Heart right ventricle (tissue), 16 donors: Measurements from ENCODE around the gene PRSS16. TPM values are rescaled to one million over a fixed set of nuclear protein-coding genes. Genes with fewer than 3 reads are reported as not detected.

Source experiments
- ATAC-seq, 8 donors: fragments of 200-7000 bp; cut with Tn5 transposase; one replicate each; pipeline ENCODE4 v1.9.1; 2020; ENCODE audit warnings: mild to moderate bottlenecking in 8 of 8, moderate library complexity in 8 of 8, moderate number of reproducible peaks in 1 of 8
- DNase-seq, 2 donors: peaks; one replicate each; pipeline ENCODE4 v3.0.0-alpha.2; 2020
- H3K27ac ChIP-seq, 10 donors: fragments of 200-600 bp; sonication (generic) in 2 of 10; one replicate each; pipeline versions ENCODE4 v1.5.0 to v1.8.0; 2020 to 2022; ENCODE audit warnings: mild to moderate bottlenecking in 3 of 10
- H3K27me3 ChIP-seq, 7 donors: fragments of 200-600 bp; one replicate each; pipeline ENCODE4 v1.8.0; 2021 to 2022; ENCODE audit warnings: mild to moderate bottlenecking in 2 of 7
- H3K36me3 ChIP-seq, 9 donors: fragments of 200-600 bp; sonication (generic) in 1 of 9; one replicate each; pipeline versions ENCODE4 v1.5.0 to v1.8.0; 2020 to 2022; ENCODE audit warnings: mild to moderate bottlenecking in 2 of 9
- H3K4me1 ChIP-seq, 9 donors: fragments of 200-600 bp; sonication (generic) in 1 of 9; one replicate each; pipeline versions ENCODE4 v1.5.0 to v1.8.0; 2020 to 2022; ENCODE audit warnings: mild to moderate bottlenecking in 4 of 9
- H3K4me3 ChIP-seq, 10 donors: fragments of 200-600 bp; sonication (generic) in 2 of 10; one replicate each; pipeline versions ENCODE4 v1.5.0 to v1.8.0; 2020 to 2022; ENCODE audit warnings: mild to moderate bottlenecking in 7 of 10, moderate library complexity in 2 of 10
- H3K9me3 ChIP-seq, 11 donors: fragments of 200-600 bp in 10 of 11; sonication (generic) in 2 of 11; one replicate each; pipeline versions ENCODE4 v1.5.0 to v1.8.0; 2013 to 2022; ENCODE audit warnings: mild to moderate bottlenecking in 2 of 11, control low read depth in 1 of 11, moderate library complexity in 1 of 11
- WGBS, 2 donors: extraction: QIAGEN DNeasy Blood & Tissue Kit; methylation state at CpG; one replicate each; pipeline ENCODE4 v1.1.7; 2013; ENCODE audit warnings: inconsistent platforms in 1 of 2; 5-methylcytosine and 5-hydroxymethylcytosine counted together
- intact Hi-C, 10 donors: fragments of 100-400 bp; cut with DNase I; formaldehyde crosslinking; loops; one replicate each; pipeline versions ENCODE4 v1.11.1 to v1.14.2; 2022
- polyA plus RNA-seq, 2 donors: library from polyadenylated mRNA; stranded (reverse); fragments of 200-250 nt; gene quantifications; one replicate each; pipeline ENCODE4 v1.2.3, GENCODE V29; 2013
- total RNA-seq, 10 donors: library from RNA; stranded (reverse); fragmentation: NEBNext Ultra II Directional in 3 of 10; extraction: Animal tissue kit (Norgen Biotek cat#: 25700) in 3 of 10; gene quantifications; one replicate each; pipeline versions ENCODE4 v1.2.1 to v1.2.4, GENCODE V29; 2021 to 2023
- TF ChIP-seq, protein P1 (sequence below), 9 donors: fragments of 200-600 bp; sonication (generic) in 2 of 9; IDR thresholded peaks; one replicate each; pipeline versions ENCODE4 v1.5.0 to v1.8.0; 2021 to 2022; ENCODE audit warnings: antibody characterized with exemption in 9 of 9, mild to moderate bottlenecking in 5 of 9, moderate library complexity in 1 of 9
- donor health status: Arrhythmogenic right ventricular cardiomyopathy.
- donor health status: ischemic (EF 13 %, LVEDD 7.1; RV severe dilation, severe dysfunction).
- donor health status: healthy with polysubstance abuse.
- donor health status: DM: no; HTN: yes; CAD: no.
- donor health status: DM: no; HTN: no; CAD: no.
- donor health status: ischemic (EF 25% LVEDD 6.9; RV normal size, moderate dysfunction).
- donor health status: ischemic (EF 25% LVEDD 5.7; RV mildly dilated, moderate dysfunction).
- donor health status: healthy.
- donor health status: DM: yes; HTN: yes; CAD: no.
- donor health status: Ischemic cardiomyopathy.
- donor health status: ischemic (EF 35%, LVEDD 5.7; RV mildly dilated, moderate dysfunction).
- donor health status: nonischemic (EF 11% LVEDD 7.7; RV severe dilation, severe dysfunction).
- donor health status: DM: yes; HTN: yes; CAD: no.
- donor health status: PGD.
- donor health status: ischemic (EF 29% LVEDD 5.4; RV normal size, mild dysfunction).
- donor health status: nonischemic (EF 23%, LVEDD 6.1; RV moderate dilation, normal function).

PRSS16 gene
- total and polyA plus RNA-seq, 12 donors, result 0.23 to 0.57 TPM; not detected in 10

DNA sequence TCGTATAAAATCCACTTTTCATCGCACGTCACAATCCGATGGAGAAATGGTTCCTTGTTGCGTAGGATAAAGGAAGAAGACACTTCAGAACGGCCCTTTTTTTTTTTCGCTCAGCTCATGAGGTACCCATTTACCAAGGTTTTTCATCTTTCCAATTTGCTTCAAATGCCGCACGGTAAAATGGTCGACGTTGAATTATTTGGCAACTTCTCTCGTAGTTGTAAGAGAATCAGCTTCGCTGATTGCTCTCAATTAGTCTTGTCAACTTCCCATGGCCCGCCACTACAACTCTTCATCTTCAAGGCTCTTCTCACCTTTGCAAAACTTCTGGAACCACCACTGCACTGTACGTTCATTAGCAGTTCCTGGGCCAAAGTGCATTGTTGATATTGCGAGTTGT, 35.8 kb downstream of the PRSS16 start:
- H3K36me3 ChIP-seq, result no peaks in the 10 kb centered on the region
- no peak overlapping the region for H3K27ac ChIP-seq
- intact Hi-C loops, result no loop called here
- WGBS, 2 donors, result 5 to 6% methylated on average over 16 of the region's 16 CpGs
- H3K9me3 ChIP-seq, result peaks cover 0 to 17% (median 0%) of the 10 kb centered on the region in 11 donors
- H3K4me1 ChIP-seq, result peaks cover 0 to 4% (median 0%) of the 10 kb centered on the region in 9 donors
- ATAC-seq, result no peak
- H3K27me3 ChIP-seq, result peaks cover 14 to 100% (median 100%) of the 10 kb centered on the region in 7 donors
- H3K4me3 ChIP-seq, result no peak overlapping the region
- DNase-seq, result no peak
- TF ChIP-seq, protein P1, sequence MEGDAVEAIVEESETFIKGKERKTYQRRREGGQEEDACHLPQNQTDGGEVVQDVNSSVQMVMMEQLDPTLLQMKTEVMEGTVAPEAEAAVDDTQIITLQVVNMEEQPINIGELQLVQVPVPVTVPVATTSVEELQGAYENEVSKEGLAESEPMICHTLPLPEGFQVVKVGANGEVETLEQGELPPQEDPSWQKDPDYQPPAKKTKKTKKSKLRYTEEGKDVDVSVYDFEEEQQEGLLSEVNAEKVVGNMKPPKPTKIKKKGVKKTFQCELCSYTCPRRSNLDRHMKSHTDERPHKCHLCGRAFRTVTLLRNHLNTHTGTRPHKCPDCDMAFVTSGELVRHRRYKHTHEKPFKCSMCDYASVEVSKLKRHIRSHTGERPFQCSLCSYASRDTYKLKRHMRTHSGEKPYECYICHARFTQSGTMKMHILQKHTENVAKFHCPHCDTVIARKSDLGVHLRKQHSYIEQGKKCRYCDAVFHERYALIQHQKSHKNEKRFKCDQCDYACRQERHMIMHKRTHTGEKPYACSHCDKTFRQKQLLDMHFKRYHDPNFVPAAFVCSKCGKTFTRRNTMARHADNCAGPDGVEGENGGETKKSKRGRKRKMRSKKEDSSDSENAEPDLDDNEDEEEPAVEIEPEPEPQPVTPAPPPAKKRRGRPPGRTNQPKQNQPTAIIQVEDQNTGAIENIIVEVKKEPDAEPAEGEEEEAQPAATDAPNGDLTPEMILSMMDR (IDR thresholded peaks at IDR 0.05), result no peak

DNA sequence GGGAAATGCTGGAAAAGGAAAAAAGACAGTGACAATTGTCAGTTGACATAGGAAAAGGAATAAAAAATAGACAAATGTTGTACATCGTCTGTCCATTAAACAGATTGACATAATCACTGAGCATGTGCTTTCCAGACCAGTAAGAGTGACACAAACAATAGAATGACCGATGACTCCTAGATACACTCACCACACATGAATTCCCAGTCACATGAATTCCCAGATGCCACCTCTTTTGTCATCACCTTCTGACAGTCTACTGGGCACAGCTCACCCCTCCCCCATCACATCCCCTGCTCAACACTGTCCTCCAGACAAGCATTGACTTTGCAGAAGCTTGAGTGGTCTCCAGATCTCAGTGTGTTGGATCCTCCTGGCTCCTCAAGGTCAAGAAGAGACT, 38.6 kb downstream of the PRSS16 start:
- ATAC-seq (no peak), DNase-seq (no peak)
- Histone ChIP-seq H3K9me3 (peaks cover 0 to 17% (median 0%) of the 10 kb centered on the region in 11 donors), H3K36me3 (no peaks in the 10 kb centered on the region), H3K27me3 (peaks cover 37 to 100% (median 100%) of the 10 kb centered on the region in 7 donors), H3K27ac (no peak overlapping the region), H3K4me3 (no peak overlapping the region), H3K4me1 (no peaks in the 10 kb centered on the region)
- TF ChIP-seq, protein P1 (IDR thresholded peaks at IDR 0.05), result no peak
- intact Hi-C loops, result no loop called here
- WGBS, 2 donors, result 76 to 79% methylated on average over 2 of the region's 2 CpGs

DNA sequence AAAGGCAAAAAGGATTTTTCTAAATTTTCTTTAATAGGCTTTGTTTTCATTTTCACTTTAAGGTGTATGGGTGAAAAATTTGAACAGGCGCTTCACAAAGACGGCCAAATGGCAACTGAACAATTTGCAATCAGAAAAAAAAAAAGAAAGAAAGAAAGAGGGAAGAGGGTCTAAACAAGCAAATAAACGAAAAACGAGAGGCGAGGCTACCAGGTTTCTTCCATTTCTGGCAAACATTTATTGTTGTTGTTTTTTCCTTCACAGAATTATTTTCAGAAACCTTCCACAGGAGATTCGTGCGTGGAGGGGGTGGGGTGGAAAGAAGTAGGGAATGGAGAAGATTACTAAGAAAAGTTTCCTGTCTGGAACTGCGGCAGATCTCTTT, 40.2 kb downstream of the PRSS16 start:
- intact Hi-C loops, result no loop called here
- WGBS, 2 donors, result 4 to 5% methylated on average over 8 of the region's 8 CpGs
- Histone ChIP-seq H3K36me3 (no peaks in the 10 kb centered on the region), H3K4me1 (no peaks in the 10 kb centered on the region), H3K9me3 (peaks cover 0 to 31% (median 0%) of the 10 kb centered on the region in 11 donors), H3K4me3 (no peak overlapping the region), H3K27ac (no peak overlapping the region), H3K27me3 (peaks cover 40 to 100% (median 100%) of the 10 kb centered on the region in 7 donors)
- no peak for ATAC-seq
- DNase-seq, result no peak
- TF ChIP-seq, protein P1 (IDR thresholded peaks at IDR 0.05), result no peak

DNA sequence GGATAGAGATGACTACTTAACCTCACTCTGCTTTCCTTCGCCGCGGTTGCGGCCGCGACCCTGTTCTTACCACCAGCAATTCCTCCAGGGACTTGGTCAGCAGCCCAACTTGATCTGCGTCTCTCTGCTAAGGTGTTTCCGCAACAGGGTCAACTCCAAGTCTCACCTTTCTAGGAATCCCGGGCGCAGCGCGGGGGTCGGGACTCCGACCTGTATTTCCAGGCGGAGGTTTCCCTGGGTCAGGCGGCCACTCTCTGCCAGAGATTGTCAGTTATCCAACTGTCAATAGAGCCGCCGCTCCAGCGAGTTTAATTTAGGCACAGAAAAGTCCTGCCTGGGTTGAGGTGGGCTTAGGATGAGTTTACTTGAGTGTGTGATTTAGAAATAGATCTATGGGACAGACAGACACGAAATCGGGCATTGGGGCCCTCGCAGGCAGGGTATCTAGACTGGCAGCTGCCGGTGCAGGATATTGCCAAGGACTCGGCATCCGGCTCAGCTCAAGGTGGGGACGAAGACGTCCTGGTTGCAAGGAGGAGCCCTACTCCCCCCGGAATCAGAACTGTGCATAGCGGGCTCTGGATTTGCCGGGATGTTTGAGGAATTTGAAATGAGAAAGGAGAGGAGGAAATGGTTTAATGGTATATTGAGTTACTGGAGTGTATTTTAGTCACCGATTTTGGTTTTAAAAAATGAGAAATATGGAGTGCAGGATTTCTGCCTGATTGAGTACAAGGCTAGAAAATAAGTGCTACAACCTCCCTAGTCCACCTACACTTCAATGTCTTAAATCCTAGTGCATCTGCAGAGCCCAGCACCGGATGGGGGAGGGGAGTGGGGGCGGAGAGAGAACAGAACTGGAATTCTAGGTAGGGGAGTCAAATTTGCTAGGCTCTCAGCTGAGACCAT, 40.9 kb downstream of the PRSS16 start:
- Histone ChIP-seq H3K36me3 (no peaks in the 10 kb centered on the region), H3K27ac (no peak overlapping the region), H3K27me3 (peaks cover 46 to 100% (median 100%) of the 10 kb centered on the region in 7 donors), H3K4me3 (no peak overlapping the region), H3K9me3 (peaks cover 0 to 30% (median 0%) of the 10 kb centered on the region in 11 donors), H3K4me1 (no peaks in the 10 kb centered on the region)
- intact Hi-C loops, result no loop called here
- 2 to 4% methylated on average over 33 of the region's 33 CpGs for WGBS, 2 donors
- ATAC-seq (no peak), DNase-seq (no peak)
- TF ChIP-seq, protein P1 (IDR thresholded peaks at IDR 0.05), result no peak
